ENCODE measurements around the gene ITK.
"Not testable (repeated sequence)": the region's sequence is repeated elsewhere in the genome, so short reads cannot be mapped to it uniquely, and the experiment has no call there.

Gene ITK

GRCh38 chr5:157210652-157211051 lies 30.0 kb downstream of the ITK start:
- DNase-seq (ENCODE audit: low read depth in 2 of 2), result not testable (repeated sequence)

DNA sequence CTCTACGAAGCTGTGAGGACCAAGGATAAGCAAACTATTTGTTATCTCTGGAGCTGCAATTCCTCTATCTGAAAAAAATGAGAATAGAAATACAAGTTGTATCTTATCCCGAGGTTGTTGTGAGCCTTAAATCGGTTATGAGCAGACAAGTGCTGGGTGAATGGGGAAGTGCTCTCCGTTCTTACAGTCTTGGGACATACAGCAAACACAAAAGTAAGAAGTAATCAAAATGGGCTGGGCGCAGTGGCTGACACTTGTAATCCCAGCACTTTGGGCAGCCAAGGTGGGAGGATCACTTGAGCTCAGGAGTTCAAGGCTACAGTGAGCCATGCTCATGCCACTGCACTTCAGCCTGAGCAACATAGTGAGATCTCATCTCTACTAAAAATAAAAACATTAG lies 31.7 kb downstream of the ITK start:
- DNase-seq (ENCODE audit: low read depth in 2 of 2), result no peak

- no peak for DNase-seq (ENCODE audit: low read depth in 2 of 2)
Observed at GRCh38 chr5:157213527-157214243, 33.0 kb downstream of the ITK start.

DNA sequence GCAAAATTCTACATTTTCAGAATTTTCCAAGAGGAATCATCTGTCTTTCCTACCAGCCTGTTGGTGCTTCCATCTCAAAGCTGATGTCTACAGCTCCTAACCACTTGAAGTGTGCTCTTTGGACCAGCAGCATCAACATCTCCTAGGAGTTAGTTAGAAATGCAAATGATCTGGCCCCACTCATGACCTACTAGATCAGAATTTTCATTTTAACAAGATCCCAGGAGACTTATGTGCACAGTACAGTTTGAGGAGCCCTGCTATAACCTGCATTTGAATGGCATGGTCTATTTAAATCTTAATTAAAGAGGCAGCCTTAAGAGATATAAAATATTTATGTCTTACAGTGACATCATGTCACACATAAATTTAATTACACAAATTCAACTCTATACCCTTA lies 33.8 kb downstream of the ITK start:
- DNase-seq (ENCODE audit: low read depth in 2 of 2), result no peak

DNA sequence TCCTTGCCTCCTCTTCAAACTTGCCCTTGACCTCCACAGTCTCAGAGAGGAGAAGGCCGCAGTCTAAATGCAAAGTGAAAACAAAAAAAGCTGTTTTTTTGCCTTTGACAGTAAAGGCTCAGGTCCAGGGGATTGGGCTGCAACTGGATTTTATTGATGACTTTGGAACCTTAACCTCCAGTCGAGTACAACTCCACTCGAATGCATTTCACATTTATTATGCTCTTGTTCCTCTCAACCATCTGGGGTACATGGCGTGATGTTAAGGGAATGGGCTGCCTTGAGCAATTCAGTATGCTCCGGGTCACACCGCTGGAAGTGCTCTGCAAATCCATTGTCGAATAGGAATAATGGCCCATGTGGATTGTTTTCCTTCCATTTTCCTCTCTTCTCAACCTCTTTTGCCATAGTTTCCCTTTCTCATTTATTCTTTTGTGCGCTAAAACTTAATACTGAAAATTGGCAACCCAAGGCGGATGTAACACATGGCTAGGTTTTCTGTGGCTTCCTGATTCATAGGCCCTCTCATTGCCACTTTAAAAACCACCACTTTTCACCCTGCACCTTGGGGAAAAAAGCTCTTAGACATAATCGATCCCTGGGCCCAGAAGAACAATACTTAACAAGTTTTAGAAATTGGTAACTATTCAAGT lies 34.3 kb downstream of the ITK start:
- no peak for DNase-seq (ENCODE audit: low read depth in 2 of 2)

DNA sequence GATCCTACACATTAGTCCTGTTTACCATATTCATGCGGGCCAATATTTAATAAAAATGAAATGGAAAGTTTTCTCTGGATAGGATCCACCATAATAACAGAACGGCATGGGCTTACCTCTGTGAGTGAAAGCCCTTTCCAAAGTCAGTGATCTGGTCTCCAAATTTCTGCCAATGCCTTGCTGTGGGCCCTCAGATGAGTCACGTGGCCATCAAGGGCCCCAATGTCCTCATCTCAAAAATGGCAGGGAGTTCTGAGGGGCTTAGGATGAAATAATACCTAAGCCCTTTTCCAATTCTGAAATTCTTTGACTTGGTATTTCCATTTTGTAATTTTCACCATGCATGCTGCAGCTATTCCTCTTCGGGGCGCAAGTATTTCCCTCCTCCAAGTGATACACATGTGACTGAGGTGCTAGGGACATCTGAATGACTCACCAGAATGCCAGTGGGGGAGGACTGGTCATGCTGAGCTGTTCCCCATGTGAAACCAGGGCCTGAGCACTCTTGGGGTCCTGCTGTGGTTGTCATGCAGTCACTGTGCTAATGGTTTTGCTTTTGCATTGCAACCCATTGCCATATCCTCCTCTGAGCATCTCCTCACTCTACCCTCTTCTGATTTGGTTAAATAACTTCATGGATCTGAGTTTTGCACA lies 35.0 kb downstream of the ITK start:
- no peak for DNase-seq (ENCODE audit: low read depth in 2 of 2)

DNA sequence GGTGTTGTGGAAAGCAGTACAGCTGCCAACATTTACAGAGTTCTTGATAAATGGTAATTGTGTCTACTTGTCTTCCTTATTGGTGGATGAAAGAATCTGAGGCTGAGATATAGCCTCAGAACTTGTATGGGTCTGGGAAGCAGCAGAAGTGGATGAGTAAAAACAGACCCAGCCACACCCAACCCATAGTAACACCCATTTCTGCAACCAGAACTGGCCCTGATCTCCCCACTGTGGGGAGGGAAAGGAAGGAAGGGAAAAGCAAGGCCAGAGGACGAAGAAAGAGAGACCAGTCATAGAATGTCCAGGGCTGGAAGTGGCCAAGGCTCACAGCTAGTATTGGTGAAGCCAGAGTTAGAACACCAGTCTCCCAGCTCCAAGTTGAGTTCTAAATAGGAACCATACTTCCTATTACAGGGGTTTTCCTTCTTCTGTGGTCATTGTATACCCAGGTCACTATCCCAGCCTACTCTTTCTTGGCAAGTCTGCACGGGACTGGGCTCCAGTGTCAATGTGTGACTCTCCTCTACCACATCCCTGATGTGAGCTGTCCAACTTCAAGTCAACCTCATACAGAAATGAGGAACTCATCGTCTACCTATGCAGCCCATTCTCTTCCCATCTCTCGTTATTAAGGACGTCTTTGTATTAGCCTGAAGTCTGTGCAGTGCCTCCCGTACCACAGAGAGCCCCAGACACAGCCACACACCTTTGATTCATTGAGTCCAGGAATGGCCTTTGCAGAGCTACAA lies 35.9 kb downstream of the ITK start:
- no peak for DNase-seq (ENCODE audit: low read depth in 2 of 2)

- DNase-seq (ENCODE audit: low read depth in 2 of 2), result no peak
Observed at GRCh38 chr5:157217289-157218024, 36.8 kb downstream of the ITK start.

DNA sequence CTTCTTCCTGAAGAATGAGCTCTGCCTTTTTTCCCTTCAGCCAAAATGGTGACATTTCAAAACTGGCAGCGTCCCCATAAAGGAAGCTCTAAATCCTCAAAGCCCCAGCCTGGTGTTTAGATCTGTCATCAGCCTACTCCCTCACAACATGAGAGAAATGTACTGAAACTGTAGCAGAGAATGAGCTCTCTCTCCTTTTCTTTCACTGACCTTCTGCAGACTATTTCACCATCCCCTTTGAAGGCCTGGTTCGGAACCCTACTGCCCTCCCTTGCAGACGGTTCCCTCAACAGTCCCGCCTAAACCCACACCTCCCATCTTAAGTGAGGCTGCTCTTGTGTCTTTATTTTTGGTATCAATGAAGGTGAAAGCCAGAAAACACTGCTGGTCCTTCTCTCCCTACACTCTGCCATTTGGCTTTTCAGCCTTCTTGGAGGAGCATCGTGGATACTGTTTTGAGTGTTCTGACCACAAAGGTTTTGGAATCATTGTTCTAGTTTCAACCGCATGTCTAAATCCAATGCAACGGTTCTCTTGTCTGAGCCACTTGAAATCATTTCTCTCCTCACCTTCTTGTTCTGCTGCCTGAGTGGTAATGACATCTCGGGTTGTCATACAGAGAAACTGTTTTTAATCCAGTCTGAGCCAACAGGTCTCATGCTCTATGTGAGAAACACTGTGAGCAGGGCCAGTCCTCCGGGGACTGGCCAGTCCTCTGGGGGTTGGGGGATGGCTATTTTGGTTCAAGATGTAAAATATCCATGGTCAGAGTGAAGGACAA lies 39.0 kb downstream of the ITK start:
- no peak for DNase-seq (ENCODE audit: low read depth in 2 of 2)

DNA sequence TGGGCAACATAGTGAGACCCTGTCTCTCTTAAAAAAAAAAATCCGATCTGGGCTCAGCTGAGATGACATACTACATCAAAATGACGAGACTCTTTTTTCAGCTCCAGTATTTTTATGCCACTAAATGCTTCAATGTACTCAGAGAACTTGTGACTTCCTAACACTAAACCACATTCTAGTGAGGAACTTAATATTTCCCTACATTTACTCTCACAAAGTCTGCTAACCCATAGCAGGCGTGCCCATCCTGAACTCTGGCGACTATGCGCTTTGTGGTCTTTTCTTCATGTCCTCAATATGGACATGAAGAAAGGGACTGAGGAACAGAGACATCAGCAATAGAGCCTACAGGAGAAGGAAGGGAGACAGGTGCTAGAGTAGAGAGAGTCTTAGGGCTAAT lies 41.3 kb downstream of the ITK start:
- DNase-seq (ENCODE audit: low read depth in 2 of 2), result no peak

DNA sequence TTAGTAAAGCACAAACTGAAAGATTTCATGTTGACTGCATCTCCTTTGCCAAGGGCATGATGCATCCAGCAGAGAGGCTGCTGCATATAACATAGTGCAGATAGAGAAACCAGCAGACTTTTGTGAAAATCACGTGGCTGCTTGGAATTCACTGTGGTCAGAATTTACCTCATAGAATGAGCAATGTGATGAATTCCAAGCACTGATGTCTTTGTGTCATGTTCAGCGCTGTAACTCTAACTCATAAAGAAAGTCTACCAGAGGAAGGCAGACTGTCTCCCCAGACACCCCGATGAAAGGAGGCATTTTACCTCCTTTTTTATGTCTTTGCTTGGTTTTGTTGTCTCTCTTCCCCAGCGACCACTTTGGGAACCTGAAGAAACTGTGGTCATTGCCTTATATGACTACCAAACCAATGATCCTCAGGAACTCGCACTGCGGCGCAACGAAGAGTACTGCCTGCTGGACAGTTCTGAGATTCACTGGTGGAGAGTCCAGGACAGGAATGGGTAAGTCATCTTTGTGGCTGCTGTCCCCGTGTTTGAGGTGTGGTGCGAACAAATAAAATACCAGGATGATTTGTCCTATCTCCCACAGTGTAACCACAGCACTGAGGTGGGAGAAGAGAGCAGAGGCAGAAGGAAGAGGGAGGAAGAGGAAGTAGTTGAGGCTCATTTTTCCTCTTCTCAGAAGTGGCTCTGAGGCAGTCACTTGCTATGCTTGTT lies 42.0 kb downstream of the ITK start:
- DNase-seq (ENCODE audit: low read depth in 2 of 2), result peak in 1 of 2 donors; percentile 55

- DNase-seq (ENCODE audit: low read depth in 2 of 2), result no peak
Observed at GRCh38 chr5:157225469-157226422, 45.1 kb downstream of the ITK start.

GRCh38 chr5:157230610-157231009 lies 50.0 kb downstream of the ITK start:
- no peak for DNase-seq (ENCODE audit: low read depth in 2 of 2)

DNA sequence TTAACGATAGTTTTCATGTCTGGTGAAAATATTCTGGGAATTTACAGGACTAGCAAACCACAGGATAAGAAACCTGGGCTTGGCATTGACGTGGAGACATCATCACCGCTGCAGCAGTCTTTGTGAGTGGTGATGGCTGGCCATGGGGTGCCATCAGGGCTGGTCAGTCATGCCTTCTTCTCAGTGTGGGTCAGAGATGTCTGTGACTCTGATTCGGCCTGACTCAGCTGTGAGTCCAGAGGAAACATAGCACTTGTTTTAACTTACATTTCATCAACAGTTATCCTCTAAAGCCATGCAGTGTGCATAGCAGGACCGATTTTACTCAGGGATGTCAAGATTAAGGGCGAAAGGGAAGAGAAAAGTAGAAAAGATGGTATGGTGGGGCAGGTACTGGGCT lies 52.1 kb downstream of the ITK start:
- no peak for DNase-seq (ENCODE audit: low read depth in 2 of 2)

DNA sequence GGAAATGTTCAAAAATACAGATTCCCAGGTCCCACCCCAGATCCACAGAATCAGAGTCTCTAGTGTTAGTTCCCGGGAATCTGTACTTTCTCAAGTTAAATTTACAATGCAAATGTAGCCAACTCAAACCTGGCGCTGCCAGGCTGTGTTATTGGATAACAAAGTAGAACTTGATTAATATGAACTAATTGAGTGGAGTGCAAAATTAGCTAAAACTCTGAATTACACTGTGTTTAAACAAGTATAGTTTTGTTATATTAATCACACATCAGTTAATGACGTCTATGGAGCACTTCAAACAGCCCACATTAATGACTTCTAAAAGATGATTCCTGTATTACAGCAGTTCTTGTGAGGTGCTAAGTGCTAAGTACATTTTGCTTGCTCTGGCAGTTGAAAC lies 52.9 kb downstream of the ITK start:
- DNase-seq (ENCODE audit: low read depth in 2 of 2), result no peak

GRCh38 chr5:157236423-157236822 lies 55.8 kb downstream of the ITK start:
- no peak for DNase-seq (ENCODE audit: low read depth in 2 of 2)

- DNase-seq (ENCODE audit: low read depth in 2 of 2), result no peak
Observed at GRCh38 chr5:157241483-157241882, 60.8 kb downstream of the ITK start.

DNA sequence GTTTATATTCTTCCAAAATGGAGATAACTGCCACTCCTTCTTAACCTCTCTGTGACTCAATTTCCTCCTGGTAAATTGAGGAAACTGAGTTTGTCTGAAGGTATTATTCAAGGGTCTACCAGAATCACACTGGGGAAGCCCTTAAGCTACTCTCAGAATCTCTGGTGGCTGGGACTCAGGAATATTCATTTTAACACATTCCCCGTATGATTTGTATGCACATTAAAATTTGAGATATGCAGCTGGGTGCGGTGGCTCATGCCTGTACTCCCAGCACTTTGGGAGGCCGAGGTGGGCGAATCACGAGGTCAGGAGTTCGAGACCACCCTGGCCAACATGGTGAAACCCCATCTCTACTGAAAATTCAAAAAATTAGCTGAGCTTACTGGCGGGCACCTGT lies 64.1 kb downstream of the ITK start:
- DNase-seq (ENCODE audit: low read depth in 2 of 2), result not testable (repeated sequence)

DNA sequence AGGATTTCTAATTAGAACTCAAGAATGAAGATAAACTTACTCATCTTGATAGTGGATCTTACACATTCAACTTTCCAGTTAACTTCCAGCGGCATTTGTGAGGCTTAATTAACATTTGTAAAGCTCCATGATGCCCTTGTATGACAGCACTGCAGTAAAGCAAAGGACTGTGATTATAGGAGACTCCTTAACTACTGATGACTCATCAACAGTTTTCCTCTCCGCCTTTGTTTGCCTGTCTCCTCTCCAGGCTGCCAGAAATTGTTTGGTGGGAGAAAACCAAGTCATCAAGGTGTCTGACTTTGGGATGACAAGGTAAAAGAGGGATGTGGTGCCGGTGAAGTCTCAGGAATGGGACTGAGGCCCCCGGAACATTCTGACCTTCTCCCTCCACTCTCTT lies 64.8 kb downstream of the ITK start:
- DNase-seq (ENCODE audit: low read depth in 2 of 2), result no peak
